Caco-2 (cell line): ENCODE results near the gene INSYN2A. TPM values are rescaled to one million over a fixed set of nuclear protein-coding genes. Genes with fewer than 3 reads are reported as not detected.

ENCODE experiments used
- BruUV-seq: library from RNA; stranded (reverse); fragments of 400-500 nt; replicated peaks from 2 replicates; lab custom pipeline; 2021; lab: Mats Ljungman, UMichigan
- CTCF ChIA-PET: fragments of 300-600 bp; sonication (Branson Sonifier 250); formaldehyde crosslinking; loops from one replicate; lab custom pipeline; 2022; ENCODE audit warnings: antibody characterized with exemption; lab: Charles Lee
- POLR2A ChIA-PET: fragments of 300-600 bp; sonication (Branson Sonifier 250); formaldehyde crosslinking; loops from one replicate; lab custom pipeline; 2022; ENCODE audit warnings: antibody characterized with exemption; lab: Charles Lee
- DNase-seq, 2 experiments: peaks; one replicate each; pipeline versions ENCODE4 v3.0.0 to v3.0.0-alpha.2; 2020 to 2022
- H3K27me3 ChIP-seq: replicated peaks from 2 replicates; pipeline ENCODE4 v1.6.0; 2011; ENCODE audit warnings: low read length; ENCODE audit not compliant: control insufficient read depth, insufficient read depth
- H3K36me3 ChIP-seq: 2 replicates; pipeline ENCODE4 v1.5.1; 2011; ENCODE audit warnings: low read length; ENCODE audit not compliant: control insufficient read depth, insufficient read depth
- H3K4me1 ChIP-seq: fragments of 250-450 bp; sonication (Bioruptor Pico); 2 replicates; pipeline ENCODE4 v1.5.1; 2020; ENCODE audit warnings: mild to moderate bottlenecking
- H3K4me3 ChIP-seq: 2 replicates; pipeline ENCODE4 v1.5.1; 2011; ENCODE audit warnings: low read depth, mild to moderate bottlenecking, control low read depth, low read length
- H3K9me3 ChIP-seq: fragments of 250-450 bp; sonication (Bioruptor Pico); 2 replicates; pipeline ENCODE4 v1.5.1; 2020; ENCODE audit warnings: mild to moderate bottlenecking, moderate library complexity
- H3K27ac Mint-ChIP-seq: one replicate; pipeline ENCODE4 v1.8.0; 2022; ENCODE audit warnings: mixed read lengths; ENCODE audit not compliant: unreplicated experiment
- H3K27me3 Mint-ChIP-seq: one replicate; pipeline ENCODE4 v1.8.0; 2022; ENCODE audit warnings: mixed read lengths; ENCODE audit not compliant: insufficient read depth, unreplicated experiment
- H3K36me3 Mint-ChIP-seq: one replicate; pipeline ENCODE4 v1.8.0; 2022; ENCODE audit warnings: mild to moderate bottlenecking, mixed read lengths; ENCODE audit not compliant: insufficient read depth, unreplicated experiment
- H3K4me1 Mint-ChIP-seq: one replicate; pipeline ENCODE4 v1.8.0; 2022; ENCODE audit warnings: low read depth, mixed read lengths; ENCODE audit not compliant: unreplicated experiment
- H3K4me3 Mint-ChIP-seq: one replicate; pipeline ENCODE4 v1.8.0; 2022; ENCODE audit warnings: mild to moderate bottlenecking, moderate library complexity, mixed read lengths; ENCODE audit not compliant: unreplicated experiment
- H3K9me3 Mint-ChIP-seq: one replicate; pipeline ENCODE4 v1.8.0; 2022; ENCODE audit warnings: mixed read lengths; ENCODE audit not compliant: unreplicated experiment
- CTCF ChIP-seq, 2 experiments: fragments of 200-600 bp in 1 of 2; IDR thresholded peaks; 1 replicate in 1 of 2; 2 replicates in 1 of 2; pipeline versions ENCODE4 v1.5.1 to v1.8.0; 2011 to 2022; ENCODE audit warnings: antibody characterized with exemption in 1 of 2, control low read depth in 1 of 2, inconsistent platforms in 1 of 2, low read depth in 1 of 2, low read length in 1 of 2, mild to moderate bottlenecking in 1 of 2, moderate library complexity in 1 of 2; ENCODE audit not compliant: insufficient read depth in 1 of 2, severe bottlenecking in 1 of 2, unreplicated experiment in 1 of 2
- intact Hi-C: fragments of 100-400 bp; cut with micrococcal nuclease; formaldehyde crosslinking; loops from one replicate; pipeline ENCODE4 v1.10.0; 2022; ENCODE audit not compliant: unreplicated experiment
- total RNA-seq: library from RNA; stranded (reverse); gene quantifications from 2 replicates; pipeline ENCODE4 v1.2.3, GENCODE V29; 2022

The INSYN2A gene
- total RNA-seq, 1 experiment from 2014 or later = not detected

- Histone ChIP-seq H3K27me3 (no peaks in the 10 kb centered on the region), H3K4me3 (no peak overlapping the region), H3K36me3 (no peaks in the 10 kb centered on the region), H3K4me1 (no peaks in the 10 kb centered on the region), H3K9me3 (no peaks in the 10 kb centered on the region)
- no peak overlapping the region for H3K4me3 Mint-ChIP-seq
- no peaks in the 10 kb centered on the region for H3K27me3 Mint-ChIP-seq
- no peak for TF ChIP-seq CTCF (IDR thresholded peaks at IDR 0.05; ENCODE audit: insufficient read depth in 1 of 2, low read depth in 1 of 2, low read length in 1 of 2, severe bottlenecking in 1 of 2, unreplicated experiment in 1 of 2)
- peaks cover 12% of the 10 kb centered on the region for H3K36me3 Mint-ChIP-seq
- intact Hi-C loops = no loop called here
- H3K27ac Mint-ChIP-seq = no peak overlapping the region
- ChIA-PET CTCF (no interaction called here), POLR2A (interaction anchor here (0.6 kb wide), 1 partner anchor 758 kb away, joined by 6 read pairs; no protein-coding TSS in a partner anchor)
- no peak for DNase-seq
- BruUV-seq = no TSS peak
- H3K9me3 Mint-ChIP-seq = no peaks in the 10 kb centered on the region
- H3K4me1 Mint-ChIP-seq = no peaks in the 10 kb centered on the region
Observed at GRCh38 chr10:127216274-127216673, 19.9 kb upstream of the INSYN2A start.

- ChIA-PET CTCF (no interaction called here), POLR2A (interaction anchor here (0.6 kb wide), 1 partner anchor 757 kb away, joined by 6 read pairs; no protein-coding TSS in a partner anchor)
- BruUV-seq = no TSS peak
- intact Hi-C loops = no loop called here
- TF ChIP-seq CTCF (IDR thresholded peaks at IDR 0.05; ENCODE audit: insufficient read depth in 1 of 2, low read depth in 1 of 2, low read length in 1 of 2, severe bottlenecking in 1 of 2, unreplicated experiment in 1 of 2) = no peak
- no peaks in the 10 kb centered on the region for H3K9me3 Mint-ChIP-seq
- no peaks in the 10 kb centered on the region for H3K36me3 ChIP-seq
- no peaks in the 10 kb centered on the region for H3K27me3 ChIP-seq
- H3K27me3 Mint-ChIP-seq = no peaks in the 10 kb centered on the region
- no peak overlapping the region for H3K4me3 Mint-ChIP-seq
- H3K9me3 ChIP-seq = no peaks in the 10 kb centered on the region
- DNase-seq = no peak
- no peak overlapping the region for H3K4me3 ChIP-seq
- H3K4me1 ChIP-seq = no peaks in the 10 kb centered on the region
- peaks cover 12% of the 10 kb centered on the region for H3K36me3 Mint-ChIP-seq
- H3K4me1 Mint-ChIP-seq = no peaks in the 10 kb centered on the region
- no peak overlapping the region for H3K27ac Mint-ChIP-seq
Observed at GRCh38 chr10:127215866-127216265, 19.5 kb upstream of the INSYN2A start.

- Histone ChIP-seq H3K9me3 (no peaks in the 10 kb centered on the region), H3K36me3 (no peaks in the 10 kb centered on the region), H3K4me3 (no peak overlapping the region), H3K27me3 (no peaks in the 10 kb centered on the region), H3K4me1 (no peaks in the 10 kb centered on the region)
- no peak for TF ChIP-seq CTCF (IDR thresholded peaks at IDR 0.05; ENCODE audit: insufficient read depth in 1 of 2, low read depth in 1 of 2, low read length in 1 of 2, severe bottlenecking in 1 of 2, unreplicated experiment in 1 of 2)
- Mint-ChIP-seq H3K9me3 (no peaks in the 10 kb centered on the region), H3K27ac (no peak overlapping the region), H3K4me1 (no peaks in the 10 kb centered on the region), H3K4me3 (no peak overlapping the region), H3K27me3 (no peaks in the 10 kb centered on the region), H3K36me3 (peaks cover 4% of the 10 kb centered on the region)
- ChIA-PET POLR2A (no interaction called here), CTCF (no interaction called here)
- DNase-seq = no peak
- no TSS peak for BruUV-seq
- intact Hi-C loops = no loop called here
Observed at GRCh38 chr10:127210936-127211466, 14.6 kb upstream of the INSYN2A start.
